Glomerular visceral epithelial cell (primary cell): ENCODE results near the gene BAIAP2.

ENCODE experiments used
- DNase-seq: peaks from one replicate; pipeline ENCODE4 v3.0.0-alpha.2; 2016; ENCODE audit errors: extremely low spot score

The BAIAP2 gene

DNA sequence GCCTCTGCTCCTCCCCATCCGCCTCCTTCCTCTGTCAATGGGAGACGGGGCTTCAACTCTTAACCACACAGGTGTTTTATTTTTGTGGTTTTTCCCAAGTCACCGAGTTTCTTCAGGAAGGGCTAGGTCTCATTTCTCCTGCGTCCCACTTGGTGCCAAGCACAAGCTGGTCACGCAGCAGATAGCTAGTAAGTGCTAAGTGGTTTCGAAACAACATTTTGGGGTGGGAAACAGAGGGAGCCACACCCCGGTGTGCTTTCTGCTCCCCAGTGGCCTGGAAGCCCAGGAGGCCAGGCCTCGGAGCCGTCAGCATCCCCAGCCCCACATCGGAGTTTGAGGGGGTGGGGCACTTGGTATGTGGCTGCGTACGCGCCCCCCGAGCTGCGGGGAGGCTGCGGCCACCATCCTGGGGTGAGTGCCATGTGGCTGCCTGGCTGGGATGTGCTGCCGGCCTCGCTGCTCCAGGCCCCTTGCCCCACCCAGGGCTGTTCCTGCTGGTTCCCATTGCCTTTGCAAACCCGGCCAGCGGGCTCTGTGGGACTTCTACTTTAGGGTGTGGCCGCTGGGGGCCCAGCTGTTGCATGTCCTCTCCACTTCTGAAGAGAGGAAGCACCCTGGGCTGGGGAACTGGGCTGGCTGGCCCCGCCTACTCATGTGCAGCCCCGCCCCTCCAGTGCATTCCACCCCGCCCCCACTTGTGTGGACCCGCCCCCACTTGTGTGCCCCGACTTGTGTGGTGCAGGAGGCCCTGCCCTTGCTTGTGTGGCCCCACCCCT lies 55.6 kb downstream of the BAIAP2 start:
- no peak for DNase-seq

DNA sequence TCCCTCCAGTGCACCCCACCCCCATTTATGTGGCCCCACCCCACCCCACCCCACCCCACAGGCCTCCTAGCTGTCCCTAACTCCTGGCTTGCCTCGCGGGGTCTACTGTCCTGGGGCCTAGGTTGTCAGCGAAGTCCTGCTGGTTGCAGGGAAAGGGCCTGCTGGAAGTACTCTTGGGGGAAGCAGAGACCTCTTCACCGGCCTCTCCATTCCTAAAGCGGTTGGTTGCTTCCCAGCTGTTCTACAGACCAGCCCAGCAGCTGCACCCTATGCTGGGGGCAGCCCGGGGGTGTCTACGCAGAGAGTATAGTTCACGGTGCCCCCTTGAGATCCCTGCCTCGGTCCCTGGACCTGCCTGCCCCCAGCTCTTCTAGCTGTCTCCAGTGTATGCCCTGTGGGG lies 56.2 kb downstream of the BAIAP2 start:
- DNase-seq = no peak

DNA sequence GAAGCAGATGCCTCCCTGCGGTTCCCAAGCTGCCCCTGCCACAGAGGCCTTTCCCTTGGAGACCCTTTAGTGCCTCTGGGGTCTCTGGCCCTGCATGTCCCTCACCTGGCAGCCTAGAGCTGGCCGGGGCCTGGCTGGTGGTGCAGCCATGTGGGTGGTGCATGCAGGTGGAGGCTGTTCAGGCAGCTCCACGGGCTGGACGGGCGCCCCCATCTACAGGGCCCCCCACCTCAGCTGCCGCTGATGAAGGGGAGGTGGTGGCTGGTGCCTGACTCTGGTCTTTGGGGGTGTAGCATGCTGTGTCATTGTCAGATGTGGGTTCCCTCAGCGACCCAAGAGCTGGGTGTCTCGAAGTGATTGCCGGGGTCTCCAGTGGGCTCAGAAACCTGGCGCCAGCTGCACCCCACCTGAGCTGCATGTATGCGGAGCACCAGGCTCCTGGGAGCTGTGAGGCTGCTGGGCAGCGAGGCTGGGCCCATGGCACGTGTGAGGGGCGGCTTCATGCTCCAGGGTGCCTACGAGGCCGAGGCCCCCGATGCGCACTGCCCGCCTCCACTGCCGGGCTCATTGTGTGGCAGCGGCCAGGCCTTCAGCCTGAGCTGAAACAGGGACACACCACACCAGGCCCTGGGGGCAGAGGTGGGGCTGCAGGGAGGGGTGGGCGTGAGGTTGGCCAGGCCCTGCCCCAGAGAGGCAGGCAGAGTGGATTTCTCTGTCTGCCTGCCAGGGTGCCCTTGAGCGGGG lies 57.0 kb downstream of the BAIAP2 start:
- DNase-seq = no peak

- no peak for DNase-seq
These were observed 57.7 kb downstream of the BAIAP2 start for GRCh38 chr17:81092518-81093095.

- no peak for DNase-seq
These were observed 58.9 kb downstream of the BAIAP2 start for GRCh38 chr17:81093619-81094508.

- peak; percentile 100 for DNase-seq
These were observed 59.8 kb downstream of the BAIAP2 start for GRCh38 chr17:81094509-81095382.

- DNase-seq = no peak
These were observed 60.4 kb downstream of the BAIAP2 start for GRCh38 chr17:81095383-81095762.

GRCh38 chr17:81096741-81097133 lies 61.8 kb downstream of the BAIAP2 start:
- DNase-seq = no peak

DNA sequence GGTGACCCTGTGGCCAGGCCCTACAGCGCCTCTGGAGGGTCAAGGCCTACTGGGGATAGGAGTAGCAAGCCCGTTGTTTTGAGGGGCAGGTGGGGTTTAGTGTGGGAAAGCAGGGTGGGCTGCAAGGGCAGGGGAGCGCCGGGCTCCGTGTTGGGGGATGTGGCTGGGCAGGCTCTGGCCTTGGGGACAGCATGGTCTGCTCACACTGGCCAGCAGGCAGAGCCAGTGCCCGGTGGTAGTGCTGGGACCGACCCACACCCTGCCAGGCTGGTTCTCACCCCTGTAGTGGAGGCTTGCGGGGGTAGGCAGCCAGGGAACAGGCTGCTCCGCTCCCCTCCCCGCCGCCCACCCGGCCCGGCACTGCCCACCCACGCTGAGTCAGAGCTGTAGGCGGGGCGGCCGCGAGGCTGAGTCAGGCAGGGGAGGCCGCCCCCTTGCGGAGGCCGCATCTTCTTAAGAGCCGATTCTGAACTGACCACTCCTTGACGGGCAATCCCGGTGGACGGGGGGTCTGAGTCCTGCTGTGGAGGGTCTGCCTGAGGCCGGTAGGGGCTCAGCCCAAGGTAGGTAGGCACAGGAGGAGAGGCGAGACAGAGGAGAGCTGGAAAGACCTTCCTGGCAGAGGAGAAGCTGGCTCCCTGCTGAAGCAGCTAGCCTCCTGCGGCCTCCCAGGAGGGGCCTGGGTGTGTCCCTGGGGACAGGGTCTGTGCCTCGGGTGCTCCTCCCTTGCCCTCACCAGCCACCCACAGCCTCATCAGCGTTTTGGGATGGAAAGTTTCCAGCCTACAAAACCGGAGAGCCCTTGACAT lies 62.4 kb downstream of the BAIAP2 start:
- peak; percentile 83 for DNase-seq

DNA sequence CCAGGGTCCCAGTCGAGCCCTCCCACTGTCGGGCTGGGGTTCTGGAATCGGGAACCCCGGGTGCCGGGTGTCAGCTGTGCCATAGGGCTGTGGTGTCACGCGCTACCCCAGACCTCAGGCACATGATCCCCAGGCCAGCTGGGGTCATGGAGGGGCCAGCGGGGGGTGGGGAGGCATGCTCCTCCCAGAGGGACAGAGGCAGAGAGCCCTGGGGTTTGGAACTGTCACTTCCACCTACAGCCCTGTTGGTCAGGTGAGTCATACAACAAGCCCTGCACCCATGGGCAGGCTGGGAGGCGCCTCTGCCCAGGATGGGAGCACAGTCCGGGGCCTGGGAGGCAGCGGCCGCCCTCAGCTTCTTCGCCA lies 63.0 kb downstream of the BAIAP2 start:
- DNase-seq = peak; percentile 69

DNA sequence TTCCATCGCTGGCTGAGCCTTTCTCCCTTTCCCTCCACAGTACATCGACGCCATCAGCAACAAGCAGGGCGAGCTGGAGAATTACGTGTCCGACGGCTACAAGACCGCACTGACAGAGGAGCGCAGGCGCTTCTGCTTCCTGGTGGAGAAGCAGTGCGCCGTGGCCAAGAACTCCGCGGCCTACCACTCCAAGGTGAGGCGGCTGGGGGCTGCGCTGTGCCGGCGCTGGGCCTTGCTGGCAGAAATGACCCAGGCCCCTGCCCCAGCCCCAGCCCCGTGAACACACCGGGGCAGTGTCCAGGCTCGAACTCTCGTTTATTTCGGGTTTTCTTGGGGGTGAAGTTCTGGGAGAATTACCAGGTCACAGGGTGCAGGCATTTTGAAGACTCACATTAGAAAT lies 64.9 kb downstream of the BAIAP2 start:
- no peak for DNase-seq

- no peak for DNase-seq
These were observed 65.7 kb downstream of the BAIAP2 start for GRCh38 chr17:81100668-81101067.

DNA sequence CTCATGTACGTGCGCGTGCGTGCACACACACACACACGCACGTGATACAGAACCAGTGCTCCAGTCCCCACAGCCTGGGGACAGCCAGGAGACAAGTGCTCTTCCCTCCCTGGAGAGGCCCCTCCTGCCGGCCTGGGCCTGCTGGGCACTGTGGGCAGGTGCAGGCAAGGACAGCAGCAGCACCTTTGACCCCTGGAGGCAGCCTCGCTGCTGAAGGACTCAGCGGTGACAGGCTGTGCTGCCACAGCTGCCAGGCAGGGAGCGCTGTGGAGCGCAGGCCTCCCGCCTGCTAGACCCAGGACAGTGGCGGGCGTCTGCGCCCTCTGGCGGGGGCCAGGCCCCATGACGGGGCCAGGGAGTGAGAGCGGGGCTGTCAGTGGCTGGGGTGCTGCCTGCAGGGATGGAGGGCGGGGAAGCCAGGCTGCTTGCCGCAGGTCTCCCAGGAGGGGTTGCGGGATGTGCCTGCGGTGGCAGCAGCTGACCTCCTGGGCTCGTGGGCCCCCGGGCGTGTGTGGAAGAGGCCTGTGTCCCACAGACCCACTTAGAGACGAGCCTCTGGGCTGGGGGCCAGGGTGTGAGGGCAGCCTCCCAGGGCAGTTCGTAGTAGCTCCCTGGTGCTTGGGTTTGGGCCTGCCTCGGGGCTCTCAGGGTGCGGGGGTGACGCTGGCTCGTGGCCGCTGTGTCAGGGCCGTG lies 66.8 kb downstream of the BAIAP2 start:
- peak; percentile 84 for DNase-seq

DNA sequence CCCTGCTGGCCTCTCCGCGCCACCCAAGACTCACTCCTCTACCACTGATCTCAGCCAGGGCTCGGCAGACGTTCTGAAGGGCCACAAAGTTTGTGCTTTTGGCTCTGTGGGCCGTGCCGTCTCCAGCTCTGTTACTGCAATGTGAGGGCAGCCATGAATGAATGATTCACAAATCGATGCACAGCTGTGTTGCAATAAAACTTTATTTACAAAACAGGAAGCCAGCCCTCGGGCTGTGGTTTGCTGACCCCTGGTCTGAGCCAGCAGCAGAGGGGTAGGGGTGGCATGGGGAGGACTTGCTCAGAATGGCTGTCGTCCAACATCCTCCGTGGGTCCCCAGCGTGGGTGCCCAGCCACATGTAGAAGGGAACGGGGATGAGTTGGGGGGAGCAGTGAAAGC lies 67.4 kb downstream of the BAIAP2 start:
- no peak for DNase-seq

DNA sequence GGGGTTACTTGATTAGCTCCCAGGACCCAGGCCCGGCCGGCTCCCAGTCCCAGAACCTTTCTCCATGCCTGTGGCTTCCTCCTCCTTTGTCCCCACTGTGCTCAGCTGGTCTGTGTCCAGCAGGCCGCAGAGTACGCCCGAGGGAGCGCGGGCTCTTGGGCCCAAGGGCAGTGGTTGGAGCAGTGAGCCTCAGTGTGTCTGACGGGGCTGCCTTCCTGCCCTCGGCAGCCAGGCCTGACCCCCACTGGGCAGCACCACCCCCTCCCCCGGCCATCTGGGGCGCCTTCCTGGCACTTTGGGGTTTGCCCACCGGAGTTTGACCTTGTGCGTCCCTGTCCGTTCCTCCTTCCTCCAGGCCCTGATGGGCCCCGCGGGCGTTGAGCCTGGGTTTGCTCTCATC lies 67.9 kb downstream of the BAIAP2 start:
- DNase-seq = no peak

DNA sequence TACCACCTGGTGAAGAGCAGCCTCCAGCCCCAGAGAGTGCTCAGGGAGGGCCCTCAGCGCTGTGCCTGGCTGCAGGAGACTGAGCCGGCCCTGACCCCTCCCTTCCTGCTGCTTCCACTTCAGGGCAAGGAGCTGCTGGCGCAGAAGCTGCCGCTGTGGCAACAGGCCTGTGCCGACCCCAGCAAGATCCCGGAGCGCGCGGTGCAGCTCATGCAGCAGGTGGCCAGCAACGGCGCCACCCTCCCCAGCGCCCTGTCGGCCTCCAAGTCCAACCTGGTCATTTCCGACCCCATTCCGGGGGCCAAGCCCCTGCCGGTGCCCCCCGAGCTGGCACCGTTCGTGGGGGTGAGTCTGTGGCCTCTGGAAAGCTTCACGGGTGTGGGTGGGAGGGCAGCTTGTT lies 68.4 kb downstream of the BAIAP2 start:
- no peak for DNase-seq

DNA sequence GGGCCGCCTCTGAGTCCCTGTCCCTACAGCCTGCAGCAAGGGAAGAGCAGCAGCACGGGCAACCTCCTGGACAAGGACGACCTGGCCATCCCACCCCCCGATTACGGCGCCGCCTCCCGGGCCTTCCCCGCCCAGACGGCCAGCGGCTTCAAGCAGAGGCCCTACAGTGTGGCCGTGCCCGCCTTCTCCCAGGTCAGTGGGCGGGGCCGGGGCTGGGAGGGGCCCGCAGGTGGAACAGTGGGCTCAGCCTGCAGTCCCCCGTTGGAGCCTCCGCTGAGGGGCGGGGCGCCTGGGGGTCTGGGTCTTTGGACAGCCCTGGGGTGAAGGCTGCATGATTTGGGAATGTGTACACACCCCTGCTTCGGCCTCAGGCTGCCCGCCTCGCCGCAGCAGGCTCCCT lies 71.8 kb downstream of the BAIAP2 start:
- no peak for DNase-seq

DNA sequence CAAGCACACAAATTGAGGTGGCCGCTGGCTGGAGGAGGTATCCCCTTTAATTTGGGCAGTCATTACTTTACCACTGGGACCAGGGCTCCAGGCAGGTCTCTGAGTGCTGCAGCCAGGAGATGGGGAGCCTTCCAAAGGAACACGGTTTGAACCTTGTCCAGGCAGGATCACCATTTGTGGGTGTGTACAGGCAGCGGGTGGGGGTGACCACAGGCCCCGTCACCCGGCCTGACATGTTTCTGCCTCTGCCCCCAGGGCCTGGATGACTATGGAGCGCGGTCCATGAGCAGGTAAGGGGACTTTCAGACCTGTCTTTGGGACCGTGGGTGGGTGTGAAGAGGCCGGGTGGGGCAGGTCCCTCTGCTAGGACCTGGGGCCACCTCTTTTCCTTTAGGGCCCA lies 73.3 kb downstream of the BAIAP2 start:
- no peak for DNase-seq

DNA sequence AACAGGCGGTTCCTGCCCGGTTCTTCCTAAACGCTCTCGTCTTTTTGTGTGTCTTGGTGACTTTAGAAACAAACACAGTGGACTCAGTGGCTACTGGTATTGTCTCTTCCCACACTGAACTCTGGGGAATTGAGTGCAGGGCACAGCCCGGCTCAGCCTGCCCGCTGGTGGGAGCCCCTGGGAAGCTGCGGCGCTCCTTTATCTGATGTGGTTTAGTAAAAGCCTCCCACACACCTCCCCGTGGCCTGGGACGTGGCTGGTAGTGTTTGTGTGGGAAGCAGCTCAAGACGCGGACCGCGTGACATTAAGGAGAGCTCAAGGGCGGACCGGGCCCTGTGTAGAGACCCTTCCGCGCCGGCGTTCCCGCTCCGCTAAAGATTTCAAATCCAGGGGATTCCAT lies 75.0 kb downstream of the BAIAP2 start:
- no peak for DNase-seq
